ENCODE results near the gene SRP9.
"Not testable (repeated sequence)": the region's sequence is repeated elsewhere in the genome, so short reads cannot be mapped to it uniquely, and the experiment has no call there.

SRP9 gene

GRCh38 chr1:225817611-225818061 is 40.0 kb downstream of the SRP9 start:
- DNase-seq, result peak; percentile 31

GRCh38 chr1:225818229-225818628 is 40.6 kb downstream of the SRP9 start:
- DNase-seq, result no peak

GRCh38 chr1:225819346-225820192 is 41.9 kb downstream of the SRP9 start:
- DNase-seq, result no peak

GRCh38 chr1:225820522-225821120 is 43.0 kb downstream of the SRP9 start:
- DNase-seq, result peak; percentile 46

- DNase-seq, result no peak
Observed at GRCh38 chr1:225822655-225823403, 45.2 kb downstream of the SRP9 start.

- DNase-seq, result no peak
Observed at GRCh38 chr1:225823811-225824261, 46.2 kb downstream of the SRP9 start.

GRCh38 chr1:225824533-225824941 is 46.9 kb downstream of the SRP9 start:
- no peak for DNase-seq

GRCh38 chr1:225825078-225825477 is 47.5 kb downstream of the SRP9 start:
- no peak for DNase-seq

GRCh38 chr1:225825607-225826007 is 48.0 kb downstream of the SRP9 start:
- no peak for DNase-seq

GRCh38 chr1:225827076-225827475 is 49.5 kb downstream of the SRP9 start:
- no peak for DNase-seq

GRCh38 chr1:225828706-225829345 is 51.2 kb downstream of the SRP9 start:
- no peak for DNase-seq

GRCh38 chr1:225830841-225831240 is 53.2 kb downstream of the SRP9 start:
- DNase-seq, result no peak

- no peak for DNase-seq
Observed at GRCh38 chr1:225834417-225835329, 57.0 kb downstream of the SRP9 start.

- DNase-seq, result no peak
Observed at GRCh38 chr1:225835856-225836255, 58.2 kb downstream of the SRP9 start.

GRCh38 chr1:225836296-225836695 is 58.7 kb downstream of the SRP9 start:
- not testable (repeated sequence) for DNase-seq

- no peak for DNase-seq
Observed at GRCh38 chr1:225838793-225839192, 61.2 kb downstream of the SRP9 start.

Data from GDM1 (cell line).